Measurements from ENCODE around the gene PHACTR3.

- TF ChIP-seq, protein P1, sequence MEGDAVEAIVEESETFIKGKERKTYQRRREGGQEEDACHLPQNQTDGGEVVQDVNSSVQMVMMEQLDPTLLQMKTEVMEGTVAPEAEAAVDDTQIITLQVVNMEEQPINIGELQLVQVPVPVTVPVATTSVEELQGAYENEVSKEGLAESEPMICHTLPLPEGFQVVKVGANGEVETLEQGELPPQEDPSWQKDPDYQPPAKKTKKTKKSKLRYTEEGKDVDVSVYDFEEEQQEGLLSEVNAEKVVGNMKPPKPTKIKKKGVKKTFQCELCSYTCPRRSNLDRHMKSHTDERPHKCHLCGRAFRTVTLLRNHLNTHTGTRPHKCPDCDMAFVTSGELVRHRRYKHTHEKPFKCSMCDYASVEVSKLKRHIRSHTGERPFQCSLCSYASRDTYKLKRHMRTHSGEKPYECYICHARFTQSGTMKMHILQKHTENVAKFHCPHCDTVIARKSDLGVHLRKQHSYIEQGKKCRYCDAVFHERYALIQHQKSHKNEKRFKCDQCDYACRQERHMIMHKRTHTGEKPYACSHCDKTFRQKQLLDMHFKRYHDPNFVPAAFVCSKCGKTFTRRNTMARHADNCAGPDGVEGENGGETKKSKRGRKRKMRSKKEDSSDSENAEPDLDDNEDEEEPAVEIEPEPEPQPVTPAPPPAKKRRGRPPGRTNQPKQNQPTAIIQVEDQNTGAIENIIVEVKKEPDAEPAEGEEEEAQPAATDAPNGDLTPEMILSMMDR (IDR thresholded peaks at IDR 0.05), result no peak
- no peak for TF ChIP-seq POLR2A (IDR thresholded peaks at IDR 0.05)
These were observed 180.0 kb downstream of the PHACTR3 start for GRCh38 chr20:59784365-59784764.
